Panc1 (cell line): ENCODE data around the gene BBS1. TPM values are rescaled to one million over a fixed set of nuclear protein-coding genes. Genes with fewer than 3 reads are reported as not detected.

Experiments used
- ATAC-seq: fragments of 200-7000 bp; cut with Tn5 transposase; 2 replicates; pipeline ENCODE4 v1.9.1; 2020; ENCODE audit warnings: mild to moderate bottlenecking, moderate library complexity
- BruUV-seq: library from RNA; stranded (reverse); fragments of 400-500 nt; replicated peaks from 2 replicates; lab custom pipeline; 2021; lab: Mats Ljungman, UMichigan
- CTCF ChIA-PET: fragments of 300-600 bp; sonication (Branson Sonifier 250); formaldehyde crosslinking; loops from one replicate; lab custom pipeline; 2022; ENCODE audit warnings: antibody characterized with exemption; lab: Charles Lee
- POLR2A ChIA-PET: fragments of 300-600 bp; sonication (Branson Sonifier 250); formaldehyde crosslinking; loops from one replicate; lab custom pipeline; 2022; ENCODE audit warnings: antibody characterized with exemption; lab: Charles Lee
- DNase-seq: peaks from one replicate; pipeline ENCODE4 v3.0.0-alpha.2; 2010; ENCODE audit warnings: low read depth, low spot score
- H3K27ac ChIP-seq: 2 replicates; pipeline ENCODE4 v1.5.1; 2011; ENCODE audit warnings: mild to moderate bottlenecking, low read length, inconsistent platforms
- H3K27me3 ChIP-seq: fragments of 200-500 bp; sonication (Bioruptor generic); 2 replicates; pipeline ENCODE4 v1.6.0; 2014; ENCODE audit warnings: low read length, inconsistent platforms; ENCODE audit not compliant: control insufficient read depth, insufficient read depth
- H3K36me3 ChIP-seq: fragments of 200-500 bp; sonication (Bioruptor generic); 2 replicates; pipeline ENCODE4 v1.5.1; 2014; ENCODE audit warnings: inconsistent platforms, mild to moderate bottlenecking, low read length, moderate library complexity; ENCODE audit not compliant: control insufficient read depth, insufficient read depth
- H3K4me1 ChIP-seq: 2 replicates; pipeline ENCODE4 v1.5.1; 2011; ENCODE audit warnings: inconsistent platforms, mild to moderate bottlenecking, low read length, moderate library complexity; ENCODE audit not compliant: control insufficient read depth, insufficient read depth
- H3K4me3 ChIP-seq, 2 experiments: 2 replicates each; pipeline ENCODE4 v1.5.1; 2011 to 2012; ENCODE audit warnings: low read depth in 2 of 2, low read length in 2 of 2, mild to moderate bottlenecking in 2 of 2, inconsistent platforms in 1 of 2, moderate library complexity in 1 of 2
- H3K9me3 ChIP-seq: fragments of 200-500 bp; sonication (Bioruptor generic); 2 replicates; pipeline ENCODE4 v1.5.1; 2014; ENCODE audit warnings: low read depth, mild to moderate bottlenecking, inconsistent platforms, low read length, moderate library complexity; ENCODE audit not compliant: control insufficient read depth, insufficient read depth
- POLR2AphosphoS5 ChIP-seq: IDR thresholded peaks from 2 replicates; pipeline ENCODE4 v1.6.1; 2012; ENCODE audit warnings: mild to moderate bottlenecking, low read depth, low read length, moderate library complexity
- SIN3A ChIP-seq: IDR thresholded peaks from 2 replicates; pipeline ENCODE4 v1.6.1; 2012; ENCODE audit warnings: low read depth, mild to moderate bottlenecking, low read length, moderate library complexity, borderline replicate concordance; ENCODE audit not compliant: insufficient read depth
- TCF7L2 ChIP-seq: IDR thresholded peaks from 2 replicates; pipeline ENCODE4 v1.6.1; 2011; ENCODE audit warnings: mild to moderate bottlenecking, low read depth, low read length, inconsistent platforms
- in situ Hi-C: cut with HindIII; loops from 2 replicates; pipeline ENCODE4 v1.10.0; 2016; ENCODE audit warnings: low sequenced_read_pairs, low pct_unique_long_range_greater_than_20kb
- intact Hi-C: fragments of 100-400 bp; cut with micrococcal nuclease; formaldehyde crosslinking; loops from one replicate; pipeline ENCODE4 v1.10.0; 2022; ENCODE audit not compliant: unreplicated experiment
- total RNA-seq: library from RNA; stranded (reverse); gene quantifications from one replicate; pipeline ENCODE4 v1.2.1, GENCODE V29; 2021; ENCODE audit not compliant: unreplicated experiment
- TF ChIP-seq, protein P1 (sequence below): fragments of 450-650 bp; IDR thresholded peaks from 2 replicates; pipeline ENCODE4 v1.5.1; 2017; ENCODE audit warnings: mild to moderate bottlenecking
- TF ChIP-seq, protein P2 (sequence below), 2 experiments: IDR thresholded peaks; 2 replicates each; pipeline ENCODE4 v1.6.1; 2011 to 2012; ENCODE audit warnings: low read depth in 2 of 2, control low read depth in 1 of 2, low read length in 1 of 2, mild to moderate bottlenecking in 1 of 2, moderate library complexity in 1 of 2; ENCODE audit not compliant: insufficient read depth in 1 of 2

Gene BBS1
- total RNA-seq, 1 experiment from 2014 or later: 26.9 TPM

DNA sequence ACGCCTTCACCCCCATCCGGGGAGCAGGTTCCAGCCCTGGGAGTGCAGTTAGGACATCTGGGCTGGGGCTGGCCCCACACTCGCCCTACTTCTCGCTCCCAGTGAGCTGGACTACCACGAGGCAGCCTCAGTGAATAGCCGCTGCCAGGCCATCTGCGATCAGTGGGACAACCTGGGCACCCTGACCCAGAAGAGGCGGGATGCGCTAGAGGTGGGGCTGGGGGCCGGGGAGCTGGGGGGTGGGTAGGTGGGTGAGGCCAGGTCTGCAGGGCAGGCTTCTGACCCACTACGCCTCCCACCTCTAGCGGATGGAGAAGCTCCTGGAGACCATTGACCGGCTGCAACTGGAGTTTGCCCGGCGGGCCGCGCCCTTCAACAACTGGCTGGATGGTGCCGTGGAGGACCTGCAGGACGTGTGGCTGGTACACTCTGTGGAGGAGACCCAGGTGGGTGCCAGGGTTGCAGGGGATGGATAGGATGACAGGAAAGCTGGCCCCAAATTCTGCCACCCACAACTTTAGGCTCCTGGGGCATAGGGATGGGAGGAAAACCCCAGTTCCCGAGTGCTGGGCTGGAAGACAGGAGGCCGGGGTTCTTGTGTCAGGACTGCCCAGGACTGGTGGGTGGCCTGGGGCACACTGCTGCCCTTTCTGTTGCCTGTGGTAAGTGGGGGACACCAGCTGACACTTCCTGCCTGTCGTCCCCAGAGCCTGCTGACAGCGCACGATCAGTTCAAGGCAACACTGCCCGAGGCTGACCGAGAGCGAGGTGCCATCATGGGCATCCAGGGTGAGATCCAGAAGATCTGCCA is 49.6 kb downstream of the BBS1 start:
- Histone ChIP-seq H3K27ac (no peak overlapping the region), H3K36me3 (no peaks in the 10 kb centered on the region), H3K9me3 (no peaks in the 10 kb centered on the region), H3K4me3 (no peak overlapping the region), H3K4me1 (no peaks in the 10 kb centered on the region), H3K27me3 (no peaks in the 10 kb centered on the region; the same call in 1 of the 2 replicates)
- ChIA-PET CTCF (no interaction called here), POLR2A (no interaction called here)
- TF ChIP-seq POLR2AphosphoS5 (no peak), TCF7L2 (no peak), SIN3A (no peak)
- TF ChIP-seq, protein P1, sequence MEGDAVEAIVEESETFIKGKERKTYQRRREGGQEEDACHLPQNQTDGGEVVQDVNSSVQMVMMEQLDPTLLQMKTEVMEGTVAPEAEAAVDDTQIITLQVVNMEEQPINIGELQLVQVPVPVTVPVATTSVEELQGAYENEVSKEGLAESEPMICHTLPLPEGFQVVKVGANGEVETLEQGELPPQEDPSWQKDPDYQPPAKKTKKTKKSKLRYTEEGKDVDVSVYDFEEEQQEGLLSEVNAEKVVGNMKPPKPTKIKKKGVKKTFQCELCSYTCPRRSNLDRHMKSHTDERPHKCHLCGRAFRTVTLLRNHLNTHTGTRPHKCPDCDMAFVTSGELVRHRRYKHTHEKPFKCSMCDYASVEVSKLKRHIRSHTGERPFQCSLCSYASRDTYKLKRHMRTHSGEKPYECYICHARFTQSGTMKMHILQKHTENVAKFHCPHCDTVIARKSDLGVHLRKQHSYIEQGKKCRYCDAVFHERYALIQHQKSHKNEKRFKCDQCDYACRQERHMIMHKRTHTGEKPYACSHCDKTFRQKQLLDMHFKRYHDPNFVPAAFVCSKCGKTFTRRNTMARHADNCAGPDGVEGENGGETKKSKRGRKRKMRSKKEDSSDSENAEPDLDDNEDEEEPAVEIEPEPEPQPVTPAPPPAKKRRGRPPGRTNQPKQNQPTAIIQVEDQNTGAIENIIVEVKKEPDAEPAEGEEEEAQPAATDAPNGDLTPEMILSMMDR: no peak
- TF ChIP-seq, protein P2, sequence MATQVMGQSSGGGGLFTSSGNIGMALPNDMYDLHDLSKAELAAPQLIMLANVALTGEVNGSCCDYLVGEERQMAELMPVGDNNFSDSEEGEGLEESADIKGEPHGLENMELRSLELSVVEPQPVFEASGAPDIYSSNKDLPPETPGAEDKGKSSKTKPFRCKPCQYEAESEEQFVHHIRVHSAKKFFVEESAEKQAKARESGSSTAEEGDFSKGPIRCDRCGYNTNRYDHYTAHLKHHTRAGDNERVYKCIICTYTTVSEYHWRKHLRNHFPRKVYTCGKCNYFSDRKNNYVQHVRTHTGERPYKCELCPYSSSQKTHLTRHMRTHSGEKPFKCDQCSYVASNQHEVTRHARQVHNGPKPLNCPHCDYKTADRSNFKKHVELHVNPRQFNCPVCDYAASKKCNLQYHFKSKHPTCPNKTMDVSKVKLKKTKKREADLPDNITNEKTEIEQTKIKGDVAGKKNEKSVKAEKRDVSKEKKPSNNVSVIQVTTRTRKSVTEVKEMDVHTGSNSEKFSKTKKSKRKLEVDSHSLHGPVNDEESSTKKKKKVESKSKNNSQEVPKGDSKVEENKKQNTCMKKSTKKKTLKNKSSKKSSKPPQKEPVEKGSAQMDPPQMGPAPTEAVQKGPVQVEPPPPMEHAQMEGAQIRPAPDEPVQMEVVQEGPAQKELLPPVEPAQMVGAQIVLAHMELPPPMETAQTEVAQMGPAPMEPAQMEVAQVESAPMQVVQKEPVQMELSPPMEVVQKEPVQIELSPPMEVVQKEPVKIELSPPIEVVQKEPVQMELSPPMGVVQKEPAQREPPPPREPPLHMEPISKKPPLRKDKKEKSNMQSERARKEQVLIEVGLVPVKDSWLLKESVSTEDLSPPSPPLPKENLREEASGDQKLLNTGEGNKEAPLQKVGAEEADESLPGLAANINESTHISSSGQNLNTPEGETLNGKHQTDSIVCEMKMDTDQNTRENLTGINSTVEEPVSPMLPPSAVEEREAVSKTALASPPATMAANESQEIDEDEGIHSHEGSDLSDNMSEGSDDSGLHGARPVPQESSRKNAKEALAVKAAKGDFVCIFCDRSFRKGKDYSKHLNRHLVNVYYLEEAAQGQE (IDR thresholded peaks at IDR 0.05; ENCODE audit: insufficient read depth in 1 of 2, low read depth in 2 of 2, low read length in 1 of 2): no peak
- no TSS peak for BruUV-seq
- DNase-seq (no peak), ATAC-seq (no peak; the same call in 1 of the 2 replicates)
- intact Hi-C loops (no loop called here), in situ Hi-C loops (no loop called here)

DNA sequence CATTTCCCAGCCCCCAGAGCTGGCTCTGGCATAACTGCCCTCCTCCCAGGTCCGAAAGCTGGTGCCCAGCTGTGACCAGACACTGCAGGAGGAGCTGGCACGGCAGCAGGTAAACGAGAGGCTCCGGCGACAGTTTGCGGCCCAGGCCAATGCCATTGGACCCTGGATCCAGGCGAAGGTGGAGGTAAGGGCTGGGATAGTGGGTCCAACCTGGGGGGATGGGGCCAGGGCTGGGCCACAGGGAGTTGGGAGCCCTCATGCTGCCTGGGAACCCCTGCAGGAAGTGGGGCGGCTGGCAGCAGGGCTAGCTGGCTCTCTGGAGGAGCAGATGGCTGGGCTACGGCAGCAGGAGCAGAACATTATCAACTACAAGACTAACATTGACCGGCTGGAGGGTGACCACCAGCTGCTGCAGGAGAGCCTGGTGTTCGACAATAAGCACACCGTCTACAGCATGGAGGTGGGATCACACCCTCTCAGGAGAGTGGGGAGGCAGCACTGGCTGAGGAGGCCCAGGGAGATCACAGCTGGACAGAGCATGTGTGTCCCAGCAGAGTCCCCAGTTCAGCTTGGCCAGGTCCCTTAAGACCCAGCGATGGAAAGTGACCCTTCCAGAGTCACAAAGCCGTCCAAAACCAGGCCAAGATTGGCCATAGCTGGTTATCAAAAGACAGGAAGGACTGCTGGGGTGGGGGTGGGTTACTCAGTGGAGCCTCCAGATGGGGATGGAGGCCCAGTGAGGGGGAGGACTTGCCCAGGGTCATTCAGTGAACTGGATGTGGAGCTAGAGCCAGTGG is 50.9 kb downstream of the BBS1 start:
- no peaks in the 10 kb centered on the region for H3K4me1 ChIP-seq
- ATAC-seq (no peak), DNase-seq (no peak)
- in situ Hi-C loops: no loop called here
- H3K9me3 ChIP-seq: no peaks in the 10 kb centered on the region
- H3K4me3 ChIP-seq: no peak overlapping the region
- H3K27ac ChIP-seq: no peak overlapping the region
- no TSS peak for BruUV-seq
- intact Hi-C loops: no loop called here
- ChIA-PET POLR2A (interaction anchor here (0.9 kb wide), 1 partner anchor 15 kb away, joined by 4 read pairs; the partner anchor contains the start of gene ZDHHC24), CTCF (no interaction called here)
- TF ChIP-seq TCF7L2 (no peak), POLR2AphosphoS5 (no peak), SIN3A (no peak)
- TF ChIP-seq, protein P1: no peak
- TF ChIP-seq, protein P2 (IDR thresholded peaks at IDR 0.05; ENCODE audit: insufficient read depth in 1 of 2, low read depth in 2 of 2, low read length in 1 of 2): no peak
- H3K27me3 ChIP-seq: no peaks in the 10 kb centered on the region; the same call in 1 of the 2 replicates
- no peaks in the 10 kb centered on the region for H3K36me3 ChIP-seq
